Fibroblast of skin of right biceps (primary cell): ENCODE measurements around the gene L3MBTL4.
"Not testable (repeated sequence)": the region's sequence is repeated elsewhere in the genome, so short reads cannot be mapped to it uniquely, and the experiment has no call there.

ENCODE experiments used
- DNase-seq: peaks from one replicate; pipeline ENCODE4 v3.0.0-alpha.2; 2013

The L3MBTL4 gene

GRCh38 chr18:6248017-6248416 is 166.7 kb downstream of the L3MBTL4 start:
- DNase-seq = no peak

- no peak for DNase-seq
Observed at GRCh38 chr18:6242004-6242403, 172.7 kb downstream of the L3MBTL4 start.

GRCh38 chr18:6239716-6240115 is 175.0 kb downstream of the L3MBTL4 start:
- DNase-seq = no peak

- no peak for DNase-seq
Observed at GRCh38 chr18:6236258-6236657, 178.5 kb downstream of the L3MBTL4 start.

GRCh38 chr18:6222271-6222670 is 192.4 kb downstream of the L3MBTL4 start:
- no peak for DNase-seq

GRCh38 chr18:6221602-6222014 is 193.1 kb downstream of the L3MBTL4 start:
- DNase-seq = no peak

GRCh38 chr18:6220129-6220528 is 194.6 kb downstream of the L3MBTL4 start:
- DNase-seq = no peak

- DNase-seq = peak; percentile 60
Observed at GRCh38 chr18:6219116-6219717, 195.5 kb downstream of the L3MBTL4 start.

- DNase-seq = no peak
Observed at GRCh38 chr18:6215888-6216287, 198.8 kb downstream of the L3MBTL4 start.

GRCh38 chr18:6211174-6211504 is 203.6 kb downstream of the L3MBTL4 start:
- no peak for DNase-seq

GRCh38 chr18:6210349-6211173 is 204.2 kb downstream of the L3MBTL4 start:
- no peak for DNase-seq

- no peak for DNase-seq
Observed at GRCh38 chr18:6207941-6208340, 206.8 kb downstream of the L3MBTL4 start.

- DNase-seq = no peak
Observed at GRCh38 chr18:6207116-6207515, 207.6 kb downstream of the L3MBTL4 start.

GRCh38 chr18:6205706-6206105 is 209.0 kb downstream of the L3MBTL4 start:
- peak; percentile 21 for DNase-seq

GRCh38 chr18:6204476-6204875 is 210.2 kb downstream of the L3MBTL4 start:
- DNase-seq = no peak

- no peak for DNase-seq
Observed at GRCh38 chr18:6203791-6204190, 210.9 kb downstream of the L3MBTL4 start.

GRCh38 chr18:6202861-6203260 is 211.8 kb downstream of the L3MBTL4 start:
- no peak for DNase-seq

GRCh38 chr18:6200204-6200774 is 214.4 kb downstream of the L3MBTL4 start:
- no peak for DNase-seq

GRCh38 chr18:6199777-6200176 is 214.9 kb downstream of the L3MBTL4 start:
- no peak for DNase-seq

GRCh38 chr18:6198585-6198984 is 216.1 kb downstream of the L3MBTL4 start:
- no peak for DNase-seq

GRCh38 chr18:6194640-6195039 is 220.1 kb downstream of the L3MBTL4 start:
- no peak for DNase-seq

- DNase-seq = not testable (repeated sequence)
Observed at GRCh38 chr18:6185782-6186181, 228.9 kb downstream of the L3MBTL4 start.

GRCh38 chr18:6174983-6175745 is 239.5 kb downstream of the L3MBTL4 start:
- no peak for DNase-seq

- no peak for DNase-seq
Observed at GRCh38 chr18:6170604-6171003, 244.1 kb downstream of the L3MBTL4 start.
